ENCODE data around the gene PDCD4.
"Not testable (repeated sequence)": the region's sequence is repeated elsewhere in the genome, so short reads cannot be mapped to it uniquely, and the experiment has no call there.

Gene PDCD4

GRCh38 chr10:110861930-110862649, 9.6 kb upstream of the PDCD4 start:
- no peak for DNase-seq

GRCh38 chr10:110862961-110863360, 8.8 kb upstream of the PDCD4 start:
- no peak for DNase-seq

GRCh38 chr10:110863361-110863760, 8.4 kb upstream of the PDCD4 start:
- no peak for DNase-seq

GRCh38 chr10:110863956-110864355, 7.8 kb upstream of the PDCD4 start:
- DNase-seq, result no peak

- no peak for DNase-seq
These were observed 7.0 kb upstream of the PDCD4 start for GRCh38 chr10:110864662-110865140.

GRCh38 chr10:110865186-110865808, 6.4 kb upstream of the PDCD4 start:
- DNase-seq, result no peak

- DNase-seq, result no peak
These were observed 5.8 kb upstream of the PDCD4 start for GRCh38 chr10:110865809-110866482.

GRCh38 chr10:110867011-110867806, 4.5 kb upstream of the PDCD4 start:
- DNase-seq, result not testable (repeated sequence)

- no peak for DNase-seq
These were observed 3.8 kb upstream of the PDCD4 start for GRCh38 chr10:110867807-110868465.

- DNase-seq, result no peak
These were observed 2.7 kb upstream of the PDCD4 start for GRCh38 chr10:110868981-110869380.

- DNase-seq, result no peak
These were observed 868 bp upstream of the PDCD4 start for GRCh38 chr10:110870823-110871297.

- DNase-seq, result peak; percentile 66
These were observed 636 bp downstream of the PDCD4 start for GRCh38 chr10:110872145-110872983.

GRCh38 chr10:110872984-110873923, 1.5 kb downstream of the PDCD4 start:
- peak; percentile 14 for DNase-seq

- no peak for DNase-seq
These were observed 2.2 kb downstream of the PDCD4 start for GRCh38 chr10:110873951-110874350.

- no peak for DNase-seq
These were observed 4.3 kb downstream of the PDCD4 start for GRCh38 chr10:110876000-110876399.

- DNase-seq, result no peak
These were observed 5.1 kb downstream of the PDCD4 start for GRCh38 chr10:110876788-110877187.

GRCh38 chr10:110880012-110880411, 8.3 kb downstream of the PDCD4 start:
- no peak for DNase-seq

- DNase-seq, result no peak
These were observed 9.5 kb downstream of the PDCD4 start for GRCh38 chr10:110881247-110881646.

- DNase-seq, result no peak
These were observed 10.2 kb downstream of the PDCD4 start for GRCh38 chr10:110881905-110882304.

- DNase-seq, result no peak
These were observed 12.2 kb downstream of the PDCD4 start for GRCh38 chr10:110883924-110884323.
